ENCODE results near the gene CACNA1S. TPM values are rescaled to one million over a fixed set of nuclear protein-coding genes. Genes with fewer than 3 reads are reported as not detected.

The CACNA1S gene
- total RNA-seq, 2 experiments from 2014 or later: not detected

DNA sequence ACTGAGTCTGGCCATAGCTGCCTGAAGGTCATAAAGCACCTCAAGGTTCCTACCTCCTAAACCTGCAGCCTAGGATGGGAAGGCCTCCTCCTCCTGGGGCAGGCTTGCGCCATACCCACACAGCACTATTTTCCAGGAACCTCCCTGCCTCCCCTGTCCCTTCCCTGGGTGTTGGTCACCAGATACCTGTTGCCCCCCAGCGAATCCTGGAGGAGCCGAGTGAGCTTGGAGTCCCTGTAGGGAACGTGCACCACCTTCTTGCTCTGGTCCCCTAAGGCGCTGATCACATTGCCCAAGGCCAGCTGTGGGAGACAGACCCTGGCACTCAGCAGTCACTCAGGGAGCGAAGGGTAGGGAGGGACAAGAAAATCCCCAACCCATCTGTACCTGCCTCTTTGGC lies 108.1 kb downstream of the CACNA1S start:
- no peak overlapping the region for H3K4me3 ChIP-seq (ENCODE audit: low read depth, low read length, poor library complexity, severe bottlenecking)
- ChIA-PET POLR2A (interaction anchor here (0.9 kb wide), 1 partner anchor 32 kb away, joined by 3 read pairs; no protein-coding TSS in a partner anchor), CTCF (ENCODE audit: unreplicated experiment) (no interaction called here)
- H2AFZ ChIP-seq (ENCODE audit: low read length): no peak overlapping the region
- no peak overlapping the region for H3K4me2 ChIP-seq (ENCODE audit: low read length)
- peaks cover 53% of the 10 kb centered on the region for H3K36me3 ChIP-seq (ENCODE audit: insufficient read depth, low read length)
- H3K9me2 ChIP-seq (ENCODE audit: insufficient read depth, low read length): no peaks in the 10 kb centered on the region
- no peak overlapping the region for H3K27ac ChIP-seq (ENCODE audit: low read depth, low read length, poor library complexity, severe bottlenecking)
- H3K9me3 ChIP-seq (ENCODE audit: low read length): no peaks in the 10 kb centered on the region
- DNase-seq (ENCODE audit: low spot score): no peak
- intact Hi-C loops (cut with micrococcal nuclease; ENCODE audit: unreplicated experiment): no loop called here
- H3K4me1 ChIP-seq (ENCODE audit: insufficient read depth, low read length, poor library complexity, severe bottlenecking): no peaks in the 10 kb centered on the region
- no peaks in the 10 kb centered on the region; the same call in 1 of the 2 replicates for H4K20me1 ChIP-seq (ENCODE audit: insufficient read depth, low read length)
- no peaks in the 10 kb centered on the region for H3K79me2 ChIP-seq (ENCODE audit: insufficient read depth, low read depth, low read length)
- TF ChIP-seq CTCF (conservative IDR thresholded peaks at IDR 0.05; ENCODE audit: low read length): no peak
- no peak for TF ChIP-seq EZH2phosphoT487 (IDR thresholded peaks at IDR 0.05; ENCODE audit: borderline replicate concordance, low read depth, low read length)
- no TSS peak for BruUV-seq (replicated peaks)

- POLR2A ChIA-PET: no interaction called here
- BruUV-seq (replicated peaks): no TSS peak
- H3K9me3 ChIP-seq (ENCODE audit: low read length): no peaks in the 10 kb centered on the region
- H2AFZ ChIP-seq (ENCODE audit: low read length): no peak overlapping the region
- no peak overlapping the region for H3K4me3 ChIP-seq (ENCODE audit: low read depth, low read length, poor library complexity, severe bottlenecking)
- H3K9me2 ChIP-seq (ENCODE audit: insufficient read depth, low read length): no peaks in the 10 kb centered on the region
- intact Hi-C loops (cut with micrococcal nuclease; ENCODE audit: unreplicated experiment): no loop called here
- no peak overlapping the region for H3K27ac ChIP-seq (ENCODE audit: low read depth, low read length, poor library complexity, severe bottlenecking)
- no peak overlapping the region for H3K4me2 ChIP-seq (ENCODE audit: low read length)
- H3K79me2 ChIP-seq (ENCODE audit: insufficient read depth, low read depth, low read length): no peaks in the 10 kb centered on the region
- H3K36me3 ChIP-seq (ENCODE audit: insufficient read depth, low read length): peaks cover 69% of the 10 kb centered on the region
- CTCF ChIA-PET (ENCODE audit: unreplicated experiment): interaction anchor here (1.1 kb wide), 1 partner anchor 19 kb away, joined by 3 read pairs; no protein-coding TSS in a partner anchor
- no peaks in the 10 kb centered on the region for H3K4me1 ChIP-seq (ENCODE audit: insufficient read depth, low read length, poor library complexity, severe bottlenecking)
- TF ChIP-seq EZH2phosphoT487 (IDR thresholded peaks at IDR 0.05; ENCODE audit: borderline replicate concordance, low read depth, low read length): no peak
- no peak for TF ChIP-seq CTCF (conservative IDR thresholded peaks at IDR 0.05; ENCODE audit: low read length)
- no peak for DNase-seq (ENCODE audit: low spot score)
- H4K20me1 ChIP-seq (ENCODE audit: insufficient read depth, low read length): no peaks in the 10 kb centered on the region; the same call in 1 of the 2 replicates
These were observed 109.7 kb downstream of the CACNA1S start for GRCh38 chr1:201002510-201002909.

- Histone ChIP-seq H3K9me2 (ENCODE audit: insufficient read depth, low read length) (no peaks in the 10 kb centered on the region), H3K4me2 (ENCODE audit: low read length) (no peak overlapping the region), H3K4me3 (ENCODE audit: low read depth, low read length, poor library complexity, severe bottlenecking) (no peak overlapping the region), H3K36me3 (ENCODE audit: insufficient read depth, low read length) (peaks cover 72% of the 10 kb centered on the region), H3K4me1 (ENCODE audit: insufficient read depth, low read length, poor library complexity, severe bottlenecking) (no peaks in the 10 kb centered on the region), H3K9me3 (ENCODE audit: low read length) (no peaks in the 10 kb centered on the region), H3K27ac (ENCODE audit: low read depth, low read length, poor library complexity, severe bottlenecking) (no peak overlapping the region), H2AFZ (ENCODE audit: low read length) (no peak overlapping the region), H4K20me1 (ENCODE audit: insufficient read depth, low read length) (no peaks in the 10 kb centered on the region; the same call in 1 of the 2 replicates), H3K79me2 (ENCODE audit: insufficient read depth, low read depth, low read length) (no peaks in the 10 kb centered on the region)
- POLR2A ChIA-PET: no interaction called here
- no peak for DNase-seq (ENCODE audit: low spot score)
- no peak for TF ChIP-seq EZH2phosphoT487 (IDR thresholded peaks at IDR 0.05; ENCODE audit: borderline replicate concordance, low read depth, low read length)
- no peak for TF ChIP-seq CTCF (conservative IDR thresholded peaks at IDR 0.05; ENCODE audit: low read length)
- no TSS peak for BruUV-seq (replicated peaks)
- CTCF ChIA-PET (ENCODE audit: unreplicated experiment): interaction anchor here (1.1 kb wide), 1 partner anchor 19 kb away, joined by 3 read pairs; no protein-coding TSS in a partner anchor
- intact Hi-C loops (cut with micrococcal nuclease; ENCODE audit: unreplicated experiment): no loop called here
These were observed 110.3 kb downstream of the CACNA1S start for GRCh38 chr1:201001962-201002361.
